SIG-M5 treated with dmso at 0.1 percent for 504 hours (cell line): ENCODE results near the gene ARL5B.

Source experiments
- DNase-seq: peaks from one replicate; lab custom pipeline; 2025; ENCODE audit not compliant: unreplicated experiment; lab: John Stamatoyannopoulos, UW

ARL5B gene

DNA sequence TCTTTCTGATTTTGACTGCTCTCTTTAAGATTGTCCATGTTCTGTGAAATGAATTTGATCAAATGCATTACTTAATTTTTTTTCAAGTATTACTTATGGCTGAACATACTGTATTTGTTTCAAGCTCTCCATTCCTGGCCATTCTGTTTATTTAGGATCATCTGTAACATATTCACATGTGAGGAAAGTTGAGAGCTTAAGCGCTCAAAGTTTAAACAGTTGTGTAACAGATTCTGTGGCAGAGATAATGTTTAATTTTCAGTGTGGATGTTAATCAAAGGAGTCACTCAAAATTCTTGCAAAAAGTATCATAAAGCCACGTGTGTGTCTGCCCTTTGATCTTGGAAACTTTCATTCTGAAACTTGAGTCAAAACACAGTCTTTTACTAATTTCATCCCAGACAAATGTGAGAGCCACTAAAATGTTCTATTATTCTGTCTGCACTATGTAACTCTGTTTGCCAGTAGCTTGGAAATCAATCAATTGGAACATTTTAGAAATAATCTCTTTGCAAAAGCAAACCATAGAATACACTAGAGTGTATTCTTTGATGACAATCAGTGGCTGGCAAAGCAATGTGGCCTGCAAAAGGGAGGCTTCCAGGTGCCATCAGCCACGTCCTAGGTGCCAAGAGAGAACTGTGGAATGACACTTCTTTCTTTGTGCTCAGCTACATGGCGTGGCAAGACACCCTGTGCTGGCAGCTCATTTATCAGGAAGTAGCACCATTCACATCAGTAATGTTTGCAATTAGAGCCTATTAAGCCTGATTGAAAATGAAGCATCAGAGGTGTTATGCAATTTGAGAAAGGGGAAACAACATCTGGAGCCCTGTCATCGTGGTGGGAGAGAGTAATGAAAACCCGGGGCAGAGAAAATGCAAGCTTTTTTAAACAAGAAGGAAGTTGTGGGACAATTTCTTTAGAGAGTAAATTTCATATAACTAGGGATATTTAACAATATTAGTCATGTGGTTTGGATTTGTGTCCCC, 40.9 kb downstream of the ARL5B start:
- DNase-seq = peak; percentile 12

- DNase-seq = no peak
These were observed 44.3 kb downstream of the ARL5B start for GRCh38 chr10:18703521-18703920.

DNA sequence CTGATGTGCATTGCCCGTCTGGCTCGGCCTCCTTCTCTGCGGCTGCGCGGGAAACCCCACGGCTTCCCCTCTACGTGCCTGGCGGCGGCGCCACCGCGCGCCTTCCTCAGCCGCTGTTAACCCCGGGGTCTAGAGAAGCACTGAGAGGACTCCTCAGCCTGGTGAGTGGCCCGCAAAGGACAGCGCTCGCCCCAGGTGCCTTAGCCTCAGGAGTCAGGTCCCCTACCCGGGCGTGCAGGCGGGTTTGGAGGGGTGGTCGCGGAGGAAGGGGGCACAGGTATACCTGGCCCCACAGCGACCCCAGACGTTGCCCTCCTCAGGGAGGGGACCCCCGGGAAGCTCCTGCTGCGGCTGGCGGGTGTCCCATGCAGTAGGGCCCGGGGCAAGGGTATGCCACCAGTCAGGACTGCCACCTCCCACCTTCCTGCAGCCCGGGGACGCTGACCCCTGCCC, 51.0 kb downstream of the ARL5B start:
- no peak for DNase-seq

- peak; percentile 76 for DNase-seq
These were observed 53.8 kb downstream of the ARL5B start for GRCh38 chr10:18713077-18713476.

DNA sequence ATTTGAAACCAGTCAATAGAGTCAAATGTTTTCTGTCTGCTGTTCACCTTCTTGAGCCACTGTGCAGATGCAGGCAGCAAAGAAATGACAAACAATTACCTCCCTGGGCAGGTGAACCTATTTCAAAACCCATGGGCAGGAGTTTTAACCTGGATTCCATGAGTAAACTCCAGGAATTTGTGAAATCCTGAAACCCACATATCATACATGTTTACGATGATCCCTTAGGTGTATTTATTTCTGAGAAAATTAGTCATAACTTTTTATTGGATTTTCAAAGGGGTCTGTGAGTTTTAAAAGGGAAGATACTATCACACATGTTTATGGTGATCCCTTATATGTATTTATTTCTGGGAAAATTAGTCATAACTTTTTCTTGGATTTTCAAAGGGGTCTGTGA, 59.8 kb downstream of the ARL5B start:
- DNase-seq = no peak

DNA sequence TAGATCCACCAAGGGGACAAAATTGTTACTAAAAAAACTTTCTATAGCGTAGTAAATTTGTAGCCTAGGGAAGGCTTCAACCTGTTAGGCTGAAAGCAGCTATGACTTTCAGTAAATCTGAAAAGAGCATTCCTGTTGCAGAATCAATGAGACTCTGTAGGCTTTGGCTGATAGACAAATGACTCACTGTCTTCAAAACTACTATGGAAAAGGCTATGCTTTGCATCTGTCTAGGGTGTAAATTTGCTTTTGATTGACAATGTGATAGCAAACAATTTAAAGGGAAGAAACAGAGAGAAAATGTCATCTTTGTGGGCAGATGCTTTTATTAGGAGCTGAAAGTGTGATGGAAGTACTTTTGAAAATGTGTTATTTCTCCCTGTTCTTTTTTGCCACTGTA, 60.6 kb downstream of the ARL5B start:
- no peak for DNase-seq

DNA sequence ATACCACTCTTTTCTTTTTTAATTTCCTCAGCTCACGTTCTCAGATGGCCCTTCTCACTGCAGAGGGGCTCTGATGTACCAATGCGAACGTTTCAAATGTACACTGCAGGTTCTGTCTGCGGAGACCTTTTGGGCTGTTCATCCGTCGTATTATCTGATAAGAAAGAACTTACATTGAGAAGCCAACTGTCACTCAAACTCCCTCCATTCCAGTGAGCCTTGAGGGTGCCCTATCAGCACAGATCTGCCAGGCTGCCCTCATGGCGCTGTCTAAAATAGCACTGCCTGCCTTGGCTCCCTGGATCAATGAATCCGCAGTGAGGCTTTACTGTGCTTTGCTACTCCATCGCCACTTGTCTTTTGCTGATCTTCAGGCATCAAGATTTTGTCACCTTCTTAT, 61.8 kb downstream of the ARL5B start:
- DNase-seq = no peak

DNA sequence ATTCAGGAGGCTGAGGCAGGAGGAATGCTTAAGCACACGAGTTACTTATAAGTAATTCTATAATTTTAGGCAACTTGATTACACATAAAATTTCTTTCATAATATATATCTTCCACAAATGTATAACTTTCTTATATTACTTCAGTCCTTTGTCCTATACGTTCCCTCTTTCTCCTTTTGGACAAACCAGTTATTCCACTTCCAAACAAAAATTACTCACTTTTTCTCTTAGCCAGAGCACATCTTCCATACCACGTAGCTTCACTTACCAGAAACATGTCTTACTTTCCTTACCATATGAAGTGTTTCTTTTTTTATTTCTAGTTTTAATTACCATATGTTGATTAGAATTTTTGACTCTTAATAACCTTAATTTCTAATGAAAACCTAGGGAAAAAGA, 64.6 kb downstream of the ARL5B start:
- DNase-seq = no peak
